A673 (cell line): ENCODE results near the gene EFCAB3.
"Not testable (repeated sequence)": the region's sequence is repeated elsewhere in the genome, so short reads cannot be mapped to it uniquely, and the experiment has no call there.

Experiments used
- EZH2 ChIP-seq: fragments of 200-600 bp; sonication (generic); IDR thresholded peaks from 2 replicates; pipeline ENCODE4 v1.6.1; 2017; ENCODE audit warnings: borderline replicate concordance, low read depth, mild to moderate bottlenecking, mixed read lengths, antibody characterized with exemption, low read length; ENCODE audit not compliant: poor library complexity, severe bottlenecking
- TF ChIP-seq, protein P1 (sequence below): fragments of 300-800, 200-600 bp; sonication (generic); conservative IDR thresholded peaks from 2 replicates; pipeline ENCODE4 v1.5.1; 2017; ENCODE audit warnings: low read depth, mild to moderate bottlenecking, antibody characterized with exemption, low read length, moderate library complexity, mixed read lengths

DNA sequence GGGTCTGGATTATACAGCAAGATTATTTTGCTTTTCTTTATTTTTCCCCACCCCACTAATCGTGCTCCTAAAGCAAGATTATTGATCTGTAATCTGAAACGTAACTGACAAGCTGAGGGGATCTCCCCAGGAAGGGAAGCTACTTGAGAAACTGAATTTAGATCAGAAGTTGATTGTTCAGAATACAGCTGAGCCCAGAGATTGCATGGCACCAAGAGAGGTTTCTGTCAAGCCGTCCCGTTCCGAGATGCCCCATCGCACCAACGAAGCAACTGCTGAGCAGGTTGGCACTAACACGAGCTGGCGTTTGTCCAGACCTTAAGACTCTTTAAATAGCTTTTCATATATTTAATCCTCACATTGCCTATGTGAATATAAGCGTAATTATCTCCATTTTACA is 78.1 kb downstream of the EFCAB3 start:
- TF ChIP-seq, protein P1, sequence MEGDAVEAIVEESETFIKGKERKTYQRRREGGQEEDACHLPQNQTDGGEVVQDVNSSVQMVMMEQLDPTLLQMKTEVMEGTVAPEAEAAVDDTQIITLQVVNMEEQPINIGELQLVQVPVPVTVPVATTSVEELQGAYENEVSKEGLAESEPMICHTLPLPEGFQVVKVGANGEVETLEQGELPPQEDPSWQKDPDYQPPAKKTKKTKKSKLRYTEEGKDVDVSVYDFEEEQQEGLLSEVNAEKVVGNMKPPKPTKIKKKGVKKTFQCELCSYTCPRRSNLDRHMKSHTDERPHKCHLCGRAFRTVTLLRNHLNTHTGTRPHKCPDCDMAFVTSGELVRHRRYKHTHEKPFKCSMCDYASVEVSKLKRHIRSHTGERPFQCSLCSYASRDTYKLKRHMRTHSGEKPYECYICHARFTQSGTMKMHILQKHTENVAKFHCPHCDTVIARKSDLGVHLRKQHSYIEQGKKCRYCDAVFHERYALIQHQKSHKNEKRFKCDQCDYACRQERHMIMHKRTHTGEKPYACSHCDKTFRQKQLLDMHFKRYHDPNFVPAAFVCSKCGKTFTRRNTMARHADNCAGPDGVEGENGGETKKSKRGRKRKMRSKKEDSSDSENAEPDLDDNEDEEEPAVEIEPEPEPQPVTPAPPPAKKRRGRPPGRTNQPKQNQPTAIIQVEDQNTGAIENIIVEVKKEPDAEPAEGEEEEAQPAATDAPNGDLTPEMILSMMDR, result not testable (repeated sequence)
- TF ChIP-seq EZH2, result not testable (repeated sequence)
